Caco-2 (cell line): Measurements from ENCODE around the gene ALDH1A2. TPM values are rescaled to one million over a fixed set of nuclear protein-coding genes. Genes with fewer than 3 reads are reported as not detected.

Source experiments
- BruUV-seq: library from RNA; stranded (reverse); fragments of 400-500 nt; replicated peaks from 2 replicates; lab custom pipeline; 2021; lab: Mats Ljungman, UMichigan
- CTCF ChIA-PET: fragments of 300-600 bp; sonication (Branson Sonifier 250); formaldehyde crosslinking; loops from one replicate; lab custom pipeline; 2022; ENCODE audit warnings: antibody characterized with exemption; lab: Charles Lee
- POLR2A ChIA-PET: fragments of 300-600 bp; sonication (Branson Sonifier 250); formaldehyde crosslinking; loops from one replicate; lab custom pipeline; 2022; ENCODE audit warnings: antibody characterized with exemption; lab: Charles Lee
- DNase-seq, 2 experiments: peaks; one replicate each; pipeline versions ENCODE4 v3.0.0 to v3.0.0-alpha.2; 2020 to 2022
- H3K27me3 ChIP-seq: replicated peaks from 2 replicates; pipeline ENCODE4 v1.6.0; 2011; ENCODE audit warnings: low read length; ENCODE audit not compliant: control insufficient read depth, insufficient read depth
- H3K36me3 ChIP-seq: 2 replicates; pipeline ENCODE4 v1.5.1; 2011; ENCODE audit warnings: low read length; ENCODE audit not compliant: control insufficient read depth, insufficient read depth
- H3K4me1 ChIP-seq: fragments of 250-450 bp; sonication (Bioruptor Pico); 2 replicates; pipeline ENCODE4 v1.5.1; 2020; ENCODE audit warnings: mild to moderate bottlenecking
- H3K4me3 ChIP-seq: 2 replicates; pipeline ENCODE4 v1.5.1; 2011; ENCODE audit warnings: low read depth, mild to moderate bottlenecking, control low read depth, low read length
- H3K9me3 ChIP-seq: fragments of 250-450 bp; sonication (Bioruptor Pico); 2 replicates; pipeline ENCODE4 v1.5.1; 2020; ENCODE audit warnings: mild to moderate bottlenecking, moderate library complexity
- H3K27ac Mint-ChIP-seq: one replicate; pipeline ENCODE4 v1.8.0; 2022; ENCODE audit warnings: mixed read lengths; ENCODE audit not compliant: unreplicated experiment
- H3K27me3 Mint-ChIP-seq: one replicate; pipeline ENCODE4 v1.8.0; 2022; ENCODE audit warnings: mixed read lengths; ENCODE audit not compliant: insufficient read depth, unreplicated experiment
- H3K36me3 Mint-ChIP-seq: one replicate; pipeline ENCODE4 v1.8.0; 2022; ENCODE audit warnings: mild to moderate bottlenecking, mixed read lengths; ENCODE audit not compliant: insufficient read depth, unreplicated experiment
- H3K4me1 Mint-ChIP-seq: one replicate; pipeline ENCODE4 v1.8.0; 2022; ENCODE audit warnings: low read depth, mixed read lengths; ENCODE audit not compliant: unreplicated experiment
- H3K4me3 Mint-ChIP-seq: one replicate; pipeline ENCODE4 v1.8.0; 2022; ENCODE audit warnings: mild to moderate bottlenecking, moderate library complexity, mixed read lengths; ENCODE audit not compliant: unreplicated experiment
- H3K9me3 Mint-ChIP-seq: one replicate; pipeline ENCODE4 v1.8.0; 2022; ENCODE audit warnings: mixed read lengths; ENCODE audit not compliant: unreplicated experiment
- CTCF ChIP-seq, 2 experiments: fragments of 200-600 bp in 1 of 2; IDR thresholded peaks; 1 replicate in 1 of 2; 2 replicates in 1 of 2; pipeline versions ENCODE4 v1.5.1 to v1.8.0; 2011 to 2022; ENCODE audit warnings: antibody characterized with exemption in 1 of 2, control low read depth in 1 of 2, inconsistent platforms in 1 of 2, low read depth in 1 of 2, low read length in 1 of 2, mild to moderate bottlenecking in 1 of 2, moderate library complexity in 1 of 2; ENCODE audit not compliant: insufficient read depth in 1 of 2, severe bottlenecking in 1 of 2, unreplicated experiment in 1 of 2
- intact Hi-C: fragments of 100-400 bp; cut with micrococcal nuclease; formaldehyde crosslinking; loops from one replicate; pipeline ENCODE4 v1.10.0; 2022; ENCODE audit not compliant: unreplicated experiment
- total RNA-seq: library from RNA; stranded (reverse); gene quantifications from 2 replicates; pipeline ENCODE4 v1.2.3, GENCODE V29; 2022

ALDH1A2 gene
- total RNA-seq, 1 experiment from 2014 or later, result 0.61 TPM

- Mint-ChIP-seq H3K36me3 (no peaks in the 10 kb centered on the region), H3K4me3 (no peak overlapping the region), H3K27ac (no peak overlapping the region), H3K9me3 (no peaks in the 10 kb centered on the region), H3K4me1 (no peaks in the 10 kb centered on the region), H3K27me3 (no peaks in the 10 kb centered on the region)
- no TSS peak for BruUV-seq
- DNase-seq, result no peak
- Histone ChIP-seq H3K4me1 (no peaks in the 10 kb centered on the region), H3K36me3 (no peaks in the 10 kb centered on the region), H3K9me3 (no peaks in the 10 kb centered on the region), H3K27me3 (no peaks in the 10 kb centered on the region), H3K4me3 (no peak overlapping the region)
- ChIA-PET CTCF (no interaction called here), POLR2A (no interaction called here)
- intact Hi-C loops, result no loop called here
- no peak for TF ChIP-seq CTCF (IDR thresholded peaks at IDR 0.05; ENCODE audit: insufficient read depth in 1 of 2, low read depth in 1 of 2, low read length in 1 of 2, severe bottlenecking in 1 of 2, unreplicated experiment in 1 of 2)
Observed at GRCh38 chr15:58016581-58017175, 48.8 kb downstream of the ALDH1A2 start.

DNA sequence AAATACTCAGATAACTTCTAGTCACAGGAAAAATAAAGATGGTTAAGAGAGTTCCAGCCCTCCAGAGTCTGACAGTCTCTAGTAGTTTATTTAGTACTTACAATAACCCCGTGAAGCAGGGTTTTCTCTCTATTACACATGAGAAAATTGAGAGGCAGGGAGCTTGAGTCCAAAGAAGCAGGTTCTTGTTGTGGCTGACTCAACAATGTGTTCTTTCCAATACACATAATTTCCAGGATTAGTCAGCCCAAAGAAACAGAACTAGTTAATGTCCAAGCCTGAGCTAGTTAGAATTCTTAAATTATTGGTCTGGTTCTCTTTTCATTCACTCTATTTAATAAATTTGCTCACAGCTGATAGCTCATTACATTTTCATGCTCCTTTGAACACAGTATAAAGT, 49.9 kb downstream of the ALDH1A2 start:
- TF ChIP-seq CTCF (IDR thresholded peaks at IDR 0.05; ENCODE audit: insufficient read depth in 1 of 2, low read depth in 1 of 2, low read length in 1 of 2, severe bottlenecking in 1 of 2, unreplicated experiment in 1 of 2), result no peak
- no peaks in the 10 kb centered on the region for H3K9me3 ChIP-seq
- Mint-ChIP-seq H3K27ac (no peak overlapping the region), H3K4me3 (no peak overlapping the region), H3K4me1 (no peaks in the 10 kb centered on the region), H3K27me3 (peaks cover 1% of the 10 kb centered on the region), H3K36me3 (no peaks in the 10 kb centered on the region), H3K9me3 (no peaks in the 10 kb centered on the region)
- POLR2A ChIA-PET, result no interaction called here
- H3K4me1 ChIP-seq, result no peaks in the 10 kb centered on the region
- CTCF ChIA-PET, result no interaction called here
- intact Hi-C loops, result no loop called here
- H3K4me3 ChIP-seq, result no peak overlapping the region
- no peaks in the 10 kb centered on the region for H3K27me3 ChIP-seq
- BruUV-seq, result no TSS peak
- no peaks in the 10 kb centered on the region for H3K36me3 ChIP-seq
- DNase-seq, result no peak

DNA sequence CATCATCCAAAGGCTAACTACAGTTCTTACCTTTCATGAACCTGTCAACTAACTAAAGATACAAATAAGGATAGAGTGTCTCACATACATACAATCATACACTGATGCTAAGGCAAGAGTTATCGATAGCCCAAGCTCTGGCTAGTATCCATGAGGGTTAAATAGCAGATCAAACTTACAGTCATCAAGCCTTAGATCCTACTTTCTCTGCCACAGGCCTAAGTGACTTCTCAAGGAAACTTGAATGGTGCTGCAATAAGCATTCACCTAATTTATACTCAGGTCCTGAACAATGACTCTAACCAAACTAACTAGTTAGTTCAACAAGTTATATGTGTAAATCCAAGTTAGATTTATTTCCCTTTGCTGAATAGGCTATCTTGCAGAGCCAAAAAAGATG, 51.0 kb downstream of the ALDH1A2 start:
- Histone ChIP-seq H3K4me1 (no peaks in the 10 kb centered on the region), H3K9me3 (no peaks in the 10 kb centered on the region), H3K4me3 (no peak overlapping the region), H3K27me3 (no peaks in the 10 kb centered on the region), H3K36me3 (no peaks in the 10 kb centered on the region)
- TF ChIP-seq CTCF (IDR thresholded peaks at IDR 0.05; ENCODE audit: insufficient read depth in 1 of 2, low read depth in 1 of 2, low read length in 1 of 2, severe bottlenecking in 1 of 2, unreplicated experiment in 1 of 2), result no peak
- Mint-ChIP-seq H3K9me3 (no peaks in the 10 kb centered on the region), H3K4me3 (no peak overlapping the region), H3K36me3 (no peaks in the 10 kb centered on the region), H3K4me1 (no peaks in the 10 kb centered on the region), H3K27ac (no peak overlapping the region), H3K27me3 (peaks cover 2% of the 10 kb centered on the region)
- no peak for DNase-seq
- POLR2A ChIA-PET, result no interaction called here
- CTCF ChIA-PET, result no interaction called here
- BruUV-seq, result no TSS peak
- intact Hi-C loops, result no loop called here
